ENCODE data around the gene FAM47A.

FAM47A gene

GRCh38 chrX:34132028-34132427 is at the start of gene FAM47A:
Gene FAM47A (minus strand): TSS chrX:34132314. CDS start chrX:34132278, 36 bp downstream.
- no peak for DNase-seq (ENCODE audit: low read depth in 2 of 3, low spot score in 2 of 3)

- DNase-seq (ENCODE audit: low read depth in 2 of 3, low spot score in 2 of 3): no peak
These were observed 15.2 kb upstream of the FAM47A start for GRCh38 chrX:34147345-34147744.

- no peak for DNase-seq (ENCODE audit: low read depth in 2 of 3, low spot score in 2 of 3)
These were observed 14.8 kb upstream of the FAM47A start for GRCh38 chrX:34146906-34147305.

- DNase-seq (ENCODE audit: low read depth in 2 of 3, low spot score in 2 of 3): no peak
These were observed 12.1 kb upstream of the FAM47A start for GRCh38 chrX:34144246-34144645.

- no peak for DNase-seq (ENCODE audit: low read depth in 2 of 3, low spot score in 2 of 3)
These were observed 8.7 kb upstream of the FAM47A start for GRCh38 chrX:34140816-34141215.

GRCh38 chrX:34130980-34131744 is 952 bp downstream of the FAM47A start:
- no peak for DNase-seq (ENCODE audit: low read depth in 2 of 3, low spot score in 2 of 3)

- no peak for DNase-seq (ENCODE audit: low read depth in 2 of 3, low spot score in 2 of 3)
These were observed 1.6 kb downstream of the FAM47A start for GRCh38 chrX:34130501-34130900.

- DNase-seq (ENCODE audit: low read depth in 2 of 3, low spot score in 2 of 3): no peak
These were observed 6.1 kb downstream of the FAM47A start for GRCh38 chrX:34126011-34126410.

GRCh38 chrX:34119122-34119521 is 13.0 kb downstream of the FAM47A start:
- no peak for DNase-seq (ENCODE audit: low read depth in 2 of 3, low spot score in 2 of 3)

- no peak for DNase-seq (ENCODE audit: low read depth in 2 of 3, low spot score in 2 of 3)
These were observed 19.7 kb downstream of the FAM47A start for GRCh38 chrX:34112459-34112858.
